NCI-H1048 (cell line): ENCODE results near the gene SPEF2.
"Not testable (repeated sequence)": the region's sequence is repeated elsewhere in the genome, so short reads cannot be mapped to it uniquely, and the experiment has no call there.

ENCODE experiments used
- DNase-seq: peaks from one replicate; lab custom pipeline; 2025; lab: John Stamatoyannopoulos, UW

SPEF2 gene

GRCh38 chr5:35819668-35820067, 202.0 kb downstream of the SPEF2 start:
- no peak for DNase-seq

GRCh38 chr5:35820735-35821134, 203.1 kb downstream of the SPEF2 start:
- DNase-seq, result no peak

- no peak for DNase-seq
These were observed 203.8 kb downstream of the SPEF2 start for GRCh38 chr5:35821513-35821912.

GRCh38 chr5:35822511-35822910, 204.8 kb downstream of the SPEF2 start:
- no peak for DNase-seq

GRCh38 chr5:35823347-35824098, 205.9 kb downstream of the SPEF2 start:
- DNase-seq, result no peak

- DNase-seq, result no peak
These were observed 208.4 kb downstream of the SPEF2 start for GRCh38 chr5:35826056-35826455.

- no peak for DNase-seq
These were observed 208.9 kb downstream of the SPEF2 start for GRCh38 chr5:35826554-35826953.

- no peak for DNase-seq
These were observed 210.5 kb downstream of the SPEF2 start for GRCh38 chr5:35828082-35828598.

- DNase-seq, result no peak
These were observed 212.9 kb downstream of the SPEF2 start for GRCh38 chr5:35830587-35830986.

- no peak for DNase-seq
These were observed 215.1 kb downstream of the SPEF2 start for GRCh38 chr5:35832762-35833161.

GRCh38 chr5:35833224-35833623, 215.6 kb downstream of the SPEF2 start:
- DNase-seq, result no peak

- DNase-seq, result no peak
These were observed 218.4 kb downstream of the SPEF2 start for GRCh38 chr5:35835796-35836742.

GRCh38 chr5:35838370-35839042, 220.8 kb downstream of the SPEF2 start:
- no peak for DNase-seq

- no peak for DNase-seq
These were observed 225.2 kb downstream of the SPEF2 start for GRCh38 chr5:35842856-35843255.

GRCh38 chr5:35845508-35845907, 227.8 kb downstream of the SPEF2 start:
- not testable (repeated sequence) for DNase-seq

GRCh38 chr5:35847491-35847890, 229.8 kb downstream of the SPEF2 start:
- DNase-seq, result no peak

- DNase-seq, result no peak
These were observed 230.3 kb downstream of the SPEF2 start for GRCh38 chr5:35847961-35848360.

- DNase-seq, result no peak
These were observed 232.2 kb downstream of the SPEF2 start for GRCh38 chr5:35849860-35850259.

- no peak for DNase-seq
These were observed 233.5 kb downstream of the SPEF2 start for GRCh38 chr5:35850967-35851680.

GRCh38 chr5:35852084-35852734, 234.5 kb downstream of the SPEF2 start:
- DNase-seq, result no peak

GRCh38 chr5:35852773-35853172, 235.1 kb downstream of the SPEF2 start:
- no peak for DNase-seq
